GM12891 (cell line): ENCODE data around the gene UBE2H.

Experiments used
- POLR2A ChIP-seq: IDR thresholded peaks from 2 replicates; pipeline ENCODE4 v1.6.1; 2011; ENCODE audit warnings: low read depth, low read length, control low read depth
- POLR2AphosphoS5 ChIP-seq: IDR thresholded peaks from 2 replicates; pipeline ENCODE4 v1.6.1; 2011; ENCODE audit warnings: low read depth, low read length, control low read depth
- SPI1 ChIP-seq: IDR thresholded peaks from 2 replicates; pipeline ENCODE4 v1.6.1; 2011; ENCODE audit warnings: low read depth, low read length, control low read depth
- TAF1 ChIP-seq: IDR thresholded peaks from 2 replicates; pipeline ENCODE4 v1.6.1; 2011; ENCODE audit warnings: low read depth, low read length, control low read depth

DNA sequence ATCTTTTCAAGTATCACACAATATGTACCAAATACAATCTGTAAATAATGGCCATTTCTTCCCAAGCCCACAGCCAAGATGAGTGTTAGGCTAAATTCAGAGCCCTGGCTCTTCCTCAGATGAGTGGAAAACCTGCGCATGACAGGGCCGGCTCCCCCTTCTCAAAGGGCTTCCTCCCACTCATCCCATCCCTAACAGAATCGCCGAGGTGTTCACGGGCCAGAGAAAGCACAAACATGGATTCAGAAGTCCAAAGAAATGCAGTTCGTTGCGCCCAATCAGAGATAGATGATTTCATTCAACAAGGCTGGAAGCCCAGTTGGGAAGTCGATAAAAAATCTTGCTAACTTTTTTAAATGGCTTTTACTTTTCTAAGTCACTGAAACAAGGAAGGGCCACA, 121.8 kb downstream of the UBE2H start:
- TF ChIP-seq POLR2AphosphoS5 (no peak), POLR2A (no peak), SPI1 (no peak), TAF1 (no peak)
